Heart left ventricle (tissue), 13 donors: Measurements from ENCODE around the gene LAMA2.

Experiments used
- POLR2A ChIP-seq, 2 donors: fragments of 450-650 bp; IDR thresholded peaks; one replicate each; pipeline ENCODE4 v1.6.1; 2017; ENCODE audit warnings: antibody characterized with exemption in 2 of 2, mild to moderate bottlenecking in 2 of 2, moderate library complexity in 2 of 2
- TF ChIP-seq, protein P1 (sequence below), 12 donors: fragments of 200-600 bp; sonication (generic) in 4 of 12; IDR thresholded peaks; one replicate each; pipeline versions ENCODE4 v1.5.0 to v1.8.0; 2018 to 2022; ENCODE audit warnings: antibody characterized with exemption in 12 of 12, mild to moderate bottlenecking in 5 of 12
- donor health status: ischemic (EF 13 %, LVEDD 7.1; RV severe dilation, severe dysfunction).
- donor health status: DM: no; HTN: yes; CAD: no.
- donor health status: DM: no; HTN: no; CAD: no.
- donor health status: ischemic (EF 25% LVEDD 6.9; RV normal size, moderate dysfunction).
- donor health status: ischemic (EF 25% LVEDD 5.7; RV mildly dilated, moderate dysfunction).
- donor health status: ischemic (EF 35%, LVEDD 5.7; RV mildly dilated, moderate dysfunction).
- donor health status: nonischemic (EF 11% LVEDD 7.7; RV severe dilation, severe dysfunction).
- donor health status: DM: yes; HTN: yes; CAD: no.
- donor health status: PGD.
- donor health status: ischemic (EF 29% LVEDD 5.4; RV normal size, mild dysfunction).
- donor health status: nonischemic (EF 23%, LVEDD 6.1; RV moderate dilation, normal function).

DNA sequence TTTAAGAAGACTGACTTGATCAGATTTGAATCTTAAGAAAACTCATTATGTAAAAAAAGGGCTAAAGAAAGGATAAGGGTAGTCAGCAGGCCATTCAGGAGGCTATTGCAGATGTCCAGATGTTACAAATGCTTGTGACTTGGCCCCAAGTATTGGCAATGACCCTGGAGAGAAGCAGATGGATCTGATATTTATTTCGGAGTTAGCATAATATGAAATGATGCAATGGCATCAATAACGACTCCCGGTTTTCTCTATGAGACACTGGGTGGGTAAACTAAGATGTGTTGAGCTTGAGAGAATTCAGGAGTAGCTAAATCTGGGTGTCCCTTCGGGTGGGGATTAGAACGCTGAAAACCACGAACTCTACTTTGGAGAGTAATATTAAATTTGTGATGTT lies 149.7 kb downstream of the LAMA2 start:
- TF ChIP-seq, protein P1, sequence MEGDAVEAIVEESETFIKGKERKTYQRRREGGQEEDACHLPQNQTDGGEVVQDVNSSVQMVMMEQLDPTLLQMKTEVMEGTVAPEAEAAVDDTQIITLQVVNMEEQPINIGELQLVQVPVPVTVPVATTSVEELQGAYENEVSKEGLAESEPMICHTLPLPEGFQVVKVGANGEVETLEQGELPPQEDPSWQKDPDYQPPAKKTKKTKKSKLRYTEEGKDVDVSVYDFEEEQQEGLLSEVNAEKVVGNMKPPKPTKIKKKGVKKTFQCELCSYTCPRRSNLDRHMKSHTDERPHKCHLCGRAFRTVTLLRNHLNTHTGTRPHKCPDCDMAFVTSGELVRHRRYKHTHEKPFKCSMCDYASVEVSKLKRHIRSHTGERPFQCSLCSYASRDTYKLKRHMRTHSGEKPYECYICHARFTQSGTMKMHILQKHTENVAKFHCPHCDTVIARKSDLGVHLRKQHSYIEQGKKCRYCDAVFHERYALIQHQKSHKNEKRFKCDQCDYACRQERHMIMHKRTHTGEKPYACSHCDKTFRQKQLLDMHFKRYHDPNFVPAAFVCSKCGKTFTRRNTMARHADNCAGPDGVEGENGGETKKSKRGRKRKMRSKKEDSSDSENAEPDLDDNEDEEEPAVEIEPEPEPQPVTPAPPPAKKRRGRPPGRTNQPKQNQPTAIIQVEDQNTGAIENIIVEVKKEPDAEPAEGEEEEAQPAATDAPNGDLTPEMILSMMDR (IDR thresholded peaks at IDR 0.05) = no peak
- no peak for TF ChIP-seq POLR2A (IDR thresholded peaks at IDR 0.05)
